HepG2 (cell line): ENCODE data around the gene CDC42EP4.

ENCODE experiments used
- CREB1 ChIP-seq, 2 experiments: fragments of 450-650 bp in 1 of 2; IDR thresholded peaks; 2 replicates each; pipeline ENCODE4 v1.6.1; 2016 to 2017; ENCODE audit warnings: control low read depth in 1 of 2, mild to moderate bottlenecking in 1 of 2, missing compliant biosample characterization in 1 of 2, missing genetic modification characterization in 1 of 2
- CTCF ChIP-seq: sonication (generic); formaldehyde crosslinking; IDR thresholded peaks from 2 replicates; pipeline ENCODE4 v1.5.0; 2020; ENCODE audit warnings: mild to moderate bottlenecking, missing genetic modification reagents, moderate library complexity
- EZH2 ChIP-seq: conservative IDR thresholded peaks from 2 replicates; pipeline ENCODE4 v1.6.1; 2012; ENCODE audit warnings: mild to moderate bottlenecking, low read depth, low read length, moderate library complexity
- HNRNPLL ChIP-seq: fragments of 200-400 bp; formaldehyde crosslinking; IDR thresholded peaks from 2 replicates; pipeline ENCODE4 v1.6.1; 2017; ENCODE audit warnings: mild to moderate bottlenecking, low read depth, low read length; ENCODE audit not compliant: poor library complexity, severe bottlenecking
- MTA3 ChIP-seq: sonication (generic); formaldehyde crosslinking; IDR thresholded peaks from 2 replicates; pipeline ENCODE4 v1.4.0; 2020; ENCODE audit warnings: missing genetic modification reagents
- PHF20 ChIP-seq: sonication (generic); formaldehyde crosslinking; IDR thresholded peaks from 2 replicates; pipeline ENCODE4 v1.5.0; 2020; ENCODE audit warnings: mild to moderate bottlenecking, missing genetic modification reagents
- POLR2A ChIP-seq, 2 experiments: IDR thresholded peaks; 2 replicates each; pipeline ENCODE4 v1.6.1; 2011; ENCODE audit warnings: low read depth in 2 of 2, low read length in 2 of 2, mild to moderate bottlenecking in 1 of 2, moderate library complexity in 1 of 2; ENCODE audit not compliant: insufficient read depth in 1 of 2
- TAF1 ChIP-seq: sonication (generic); formaldehyde crosslinking; IDR thresholded peaks from 2 replicates; pipeline ENCODE4 v1.4.0; 2020; ENCODE audit warnings: missing genetic modification reagents
- TBL1XR1 ChIP-seq: fragments of 150-350 bp; IDR thresholded peaks from 2 replicates; pipeline ENCODE4 v1.6.1; 2014; ENCODE audit warnings: borderline replicate concordance, low read length; ENCODE audit not compliant: partially characterized antibody
- TFE3 ChIP-seq: IDR thresholded peaks from 2 replicates; pipeline ENCODE4 v1.6.1; 2016
- ZNF12 ChIP-seq: sonication (generic); formaldehyde crosslinking; IDR thresholded peaks from 2 replicates; pipeline ENCODE4 v1.5.0; 2020; ENCODE audit warnings: missing genetic modification reagents
- ZNF550 ChIP-seq: sonication (generic); formaldehyde crosslinking; IDR thresholded peaks from 2 replicates; pipeline ENCODE4 v1.4.0; 2020; ENCODE audit warnings: mild to moderate bottlenecking, missing genetic modification reagents, borderline replicate concordance
- ZNF775 ChIP-seq: sonication (generic); formaldehyde crosslinking; IDR thresholded peaks from 2 replicates; pipeline ENCODE4 v1.4.0; 2020; ENCODE audit warnings: missing genetic modification reagents, mild to moderate bottlenecking, moderate library complexity, borderline replicate concordance
- ZNF878 ChIP-seq: sonication (generic); formaldehyde crosslinking; IDR thresholded peaks from 2 replicates; pipeline ENCODE4 v1.8.1; 2023; ENCODE audit warnings: mild to moderate bottlenecking, missing genetic modification reagents, moderate library complexity

- TF ChIP-seq CTCF (CRISPR knock-in tag) (no peak), TBL1XR1 (no peak), TAF1 (CRISPR knock-in tag) (no peak), PHF20 (CRISPR knock-in tag) (no peak), ZNF878 (CRISPR knock-in tag) (no peak), ZNF550 (CRISPR knock-in tag) (no peak), ZNF12 (no peak), POLR2A (IDR thresholded peaks at IDR 0.05; ENCODE audit: insufficient read depth in 1 of 2, low read depth in 2 of 2, low read length in 2 of 2) (no peak), CREB1 (IDR thresholded peaks at IDR 0.05) (no peak), CREB1 (CRISPR knock-in tag; IDR thresholded peaks at IDR 0.05) (no peak), MTA3 (CRISPR knock-in tag) (no peak), ZNF775 (no peak), TFE3 (CRISPR knock-in tag) (0 out of 2 replicates have a peak, but pooled peaks have one; percentile 11), EZH2 (no peak), HNRNPLL (no peak)
These were observed 33.0 kb downstream of the CDC42EP4 start for GRCh38 chr17:73278465-73279453.
